HFFc6 (cell line): ENCODE measurements around the gene HEBP2. TPM values are rescaled to one million over a fixed set of nuclear protein-coding genes. Genes with fewer than 3 reads are reported as not detected.

ENCODE experiments used
- DNase-seq: peaks from one replicate; pipeline ENCODE4 v3.0.0-alpha.2; 2018
- H3K27ac Mint-ChIP-seq: 2 replicates; pipeline ENCODE4 v1.8.0; 2020; ENCODE audit warnings: mild to moderate bottlenecking, mixed read lengths
- H3K27me3 Mint-ChIP-seq: 2 replicates; pipeline ENCODE4 v1.8.0; 2021; ENCODE audit warnings: mild to moderate bottlenecking, moderate library complexity, mixed read lengths; ENCODE audit not compliant: insufficient read depth
- H3K36me3 Mint-ChIP-seq: 2 replicates; pipeline ENCODE4 v1.8.0; 2021; ENCODE audit warnings: low read depth, mixed read lengths
- H3K4me1 Mint-ChIP-seq: 2 replicates; pipeline ENCODE4 v1.8.0; 2020; ENCODE audit warnings: low read depth, mixed read lengths
- H3K4me3 Mint-ChIP-seq: 2 replicates; pipeline ENCODE4 v1.8.0; 2020; ENCODE audit warnings: mild to moderate bottlenecking, moderate library complexity, mixed read lengths
- H3K9me3 Mint-ChIP-seq: 2 replicates; pipeline ENCODE4 v1.8.0; 2020; ENCODE audit warnings: mild to moderate bottlenecking, mixed read lengths
- total RNA-seq, 6 experiments: library from RNA; stranded (reverse); fragmentation: NEBNext Ultra II Directional; extraction: Animal tissue kit (Norgen Biotek cat#: 25700); gene quantifications; 2 replicates in 1 of 6; 3 replicates in 5 of 6; pipeline ENCODE4 v1.2.3, GENCODE V29; 2021
- TF ChIP-seq, protein P1 (sequence below): fragments of 200-600 bp; sonication (generic); IDR thresholded peaks from 2 replicates; pipeline ENCODE4 v1.5.0; 2021; ENCODE audit warnings: antibody characterized with exemption, mild to moderate bottlenecking

HEBP2 gene
- total RNA-seq, 6 experiments from 2014 or later = 39.7 to 48.4 (median 44.9) TPM

DNA sequence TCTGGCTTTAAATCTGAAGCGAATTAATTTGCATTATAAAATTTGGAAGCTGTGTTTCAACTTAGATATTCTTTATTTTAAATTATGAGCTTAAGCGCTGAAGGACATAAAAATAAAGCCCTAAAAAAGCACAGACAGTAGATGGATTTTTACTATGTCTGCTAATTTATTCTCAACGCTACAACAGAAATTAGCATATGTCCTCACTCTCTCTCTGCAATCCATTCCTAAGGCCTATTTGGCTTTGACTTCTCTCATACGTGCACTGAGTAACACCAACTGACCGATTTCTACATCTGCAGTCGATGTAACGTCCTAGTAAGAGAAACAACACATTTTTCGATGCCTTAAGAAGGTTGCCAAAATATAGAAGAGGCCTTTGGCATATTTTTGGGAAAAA lies 23.7 kb downstream of the HEBP2 start:
- Mint-ChIP-seq H3K27me3 (no peaks in the 10 kb centered on the region; the same call in 1 of the 2 replicates), H3K36me3 (no peaks in the 10 kb centered on the region), H3K9me3 (no peaks in the 10 kb centered on the region), H3K27ac (no peak overlapping the region), H3K4me1 (peaks cover 12% of the 10 kb centered on the region), H3K4me3 (no peak overlapping the region)
- TF ChIP-seq, protein P1, sequence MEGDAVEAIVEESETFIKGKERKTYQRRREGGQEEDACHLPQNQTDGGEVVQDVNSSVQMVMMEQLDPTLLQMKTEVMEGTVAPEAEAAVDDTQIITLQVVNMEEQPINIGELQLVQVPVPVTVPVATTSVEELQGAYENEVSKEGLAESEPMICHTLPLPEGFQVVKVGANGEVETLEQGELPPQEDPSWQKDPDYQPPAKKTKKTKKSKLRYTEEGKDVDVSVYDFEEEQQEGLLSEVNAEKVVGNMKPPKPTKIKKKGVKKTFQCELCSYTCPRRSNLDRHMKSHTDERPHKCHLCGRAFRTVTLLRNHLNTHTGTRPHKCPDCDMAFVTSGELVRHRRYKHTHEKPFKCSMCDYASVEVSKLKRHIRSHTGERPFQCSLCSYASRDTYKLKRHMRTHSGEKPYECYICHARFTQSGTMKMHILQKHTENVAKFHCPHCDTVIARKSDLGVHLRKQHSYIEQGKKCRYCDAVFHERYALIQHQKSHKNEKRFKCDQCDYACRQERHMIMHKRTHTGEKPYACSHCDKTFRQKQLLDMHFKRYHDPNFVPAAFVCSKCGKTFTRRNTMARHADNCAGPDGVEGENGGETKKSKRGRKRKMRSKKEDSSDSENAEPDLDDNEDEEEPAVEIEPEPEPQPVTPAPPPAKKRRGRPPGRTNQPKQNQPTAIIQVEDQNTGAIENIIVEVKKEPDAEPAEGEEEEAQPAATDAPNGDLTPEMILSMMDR = no peak
- DNase-seq = no peak

DNA sequence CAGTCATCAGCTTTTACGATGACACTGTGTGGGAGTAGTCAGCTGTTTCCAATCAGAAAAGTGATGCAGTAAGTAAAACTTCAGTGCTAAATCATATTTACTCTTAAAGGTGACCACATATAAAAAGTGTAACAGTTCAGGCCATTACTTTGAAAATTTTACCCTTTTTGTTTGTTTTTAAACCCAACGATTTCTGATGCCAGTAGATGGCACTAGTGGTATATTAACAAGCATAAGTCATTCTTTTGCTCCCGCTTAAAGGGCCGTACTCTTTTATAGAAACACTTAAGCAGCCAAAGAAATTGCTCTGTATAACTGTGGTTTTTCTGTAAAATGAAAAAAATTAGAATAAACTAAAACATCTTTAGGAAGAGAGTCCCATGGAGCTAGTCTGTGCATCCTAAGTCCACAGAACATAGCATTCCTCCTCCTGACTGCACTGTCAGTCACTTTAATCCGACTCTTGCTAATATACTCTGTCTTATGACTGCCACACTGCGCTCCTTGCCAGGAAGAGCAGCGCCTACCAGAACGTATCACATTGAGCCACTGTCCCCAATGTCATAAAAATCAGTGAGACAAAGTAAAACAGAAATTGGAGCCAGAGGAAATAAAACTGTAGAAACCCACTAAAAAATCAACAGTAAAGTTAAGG lies 25.0 kb downstream of the HEBP2 start:
- Mint-ChIP-seq H3K4me3 (no peak overlapping the region), H3K36me3 (no peaks in the 10 kb centered on the region), H3K9me3 (no peaks in the 10 kb centered on the region), H3K4me1 (peaks cover 4% of the 10 kb centered on the region; the same call in 1 of the 2 replicates), H3K27ac (no peak overlapping the region), H3K27me3 (no peaks in the 10 kb centered on the region; the same call in 1 of the 2 replicates)
- peak; percentile 66 for DNase-seq
- TF ChIP-seq, protein P1 = peak; percentile 81

- TF ChIP-seq, protein P1 = no peak
- no peaks in the 10 kb centered on the region for H3K9me3 Mint-ChIP-seq
- H3K36me3 Mint-ChIP-seq = no peaks in the 10 kb centered on the region
- no peak for DNase-seq
- no peak overlapping the region for H3K27ac Mint-ChIP-seq
- no peak overlapping the region for H3K4me3 Mint-ChIP-seq
- no peaks in the 10 kb centered on the region; the same call in 1 of the 2 replicates for H3K27me3 Mint-ChIP-seq
- H3K4me1 Mint-ChIP-seq = peaks cover 4% of the 10 kb centered on the region; the same call in 1 of the 2 replicates
Observed at GRCh38 chr6:138429761-138430160, 25.7 kb downstream of the HEBP2 start.

DNA sequence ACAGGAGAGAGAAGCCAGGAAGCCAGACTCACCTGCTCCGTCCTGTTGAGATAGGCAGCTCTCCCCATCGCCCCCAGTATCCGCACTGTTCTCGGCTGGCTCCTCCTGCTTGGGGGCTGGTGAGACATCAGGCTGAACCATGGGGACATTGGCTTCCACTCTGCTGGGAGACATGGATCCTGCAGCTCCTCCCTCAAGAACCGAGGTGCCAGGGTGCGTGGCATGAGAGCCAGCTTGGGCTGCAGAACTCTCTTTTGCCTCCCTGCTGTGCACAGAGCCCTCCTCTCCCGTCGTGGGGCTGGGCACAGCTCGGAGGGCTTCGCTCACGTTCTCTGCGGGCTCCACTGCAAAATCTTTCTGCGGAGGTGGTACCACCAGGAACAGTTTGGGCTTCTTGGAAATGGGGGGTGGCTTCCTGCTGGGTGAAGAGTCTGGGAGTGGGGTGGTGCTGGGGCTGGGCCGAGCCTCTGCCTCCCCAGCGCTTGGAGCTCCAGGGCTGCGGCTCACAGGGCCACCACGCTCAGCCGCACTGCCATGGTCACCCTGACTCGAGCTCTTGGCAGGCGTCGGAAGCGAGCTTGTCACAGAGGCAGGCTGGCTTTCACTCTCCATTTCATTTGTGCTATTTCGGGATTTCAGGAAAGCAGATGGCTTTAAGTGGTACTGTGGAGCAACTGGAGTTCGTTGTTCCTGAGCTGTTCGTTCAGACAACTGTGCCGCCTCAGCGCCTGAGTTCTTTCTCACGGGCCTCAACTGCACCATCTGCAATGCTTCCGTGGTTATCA lies 26.5 kb downstream of the HEBP2 start:
- TF ChIP-seq, protein P1 = no peak
- no peak for DNase-seq
- no peak overlapping the region for H3K4me3 Mint-ChIP-seq
- peaks cover 4% of the 10 kb centered on the region; the same call in 1 of the 2 replicates for H3K4me1 Mint-ChIP-seq
- no peaks in the 10 kb centered on the region; the same call in 1 of the 2 replicates for H3K27me3 Mint-ChIP-seq
- H3K27ac Mint-ChIP-seq = no peak overlapping the region
- H3K9me3 Mint-ChIP-seq = no peaks in the 10 kb centered on the region
- no peaks in the 10 kb centered on the region for H3K36me3 Mint-ChIP-seq

- Mint-ChIP-seq H3K27ac (no peak overlapping the region), H3K9me3 (no peaks in the 10 kb centered on the region), H3K4me3 (no peak overlapping the region), H3K4me1 (peaks cover 4% of the 10 kb centered on the region; the same call in 1 of the 2 replicates), H3K36me3 (no peaks in the 10 kb centered on the region), H3K27me3 (no peaks in the 10 kb centered on the region; the same call in 1 of the 2 replicates)
- TF ChIP-seq, protein P1 = no peak
- DNase-seq = no peak
Observed at GRCh38 chr6:138431256-138432062, 27.4 kb downstream of the HEBP2 start.
